Measurements from ENCODE around the gene PTTG1. TPM values are rescaled to one million over a fixed set of nuclear protein-coding genes. Genes with fewer than 3 reads are reported as not detected.

PTTG1 gene
- total and polyA plus RNA-seq, 9 donors, result 0.77 to 12.9 (median 3.6) TPM; not detected in 1

DNA sequence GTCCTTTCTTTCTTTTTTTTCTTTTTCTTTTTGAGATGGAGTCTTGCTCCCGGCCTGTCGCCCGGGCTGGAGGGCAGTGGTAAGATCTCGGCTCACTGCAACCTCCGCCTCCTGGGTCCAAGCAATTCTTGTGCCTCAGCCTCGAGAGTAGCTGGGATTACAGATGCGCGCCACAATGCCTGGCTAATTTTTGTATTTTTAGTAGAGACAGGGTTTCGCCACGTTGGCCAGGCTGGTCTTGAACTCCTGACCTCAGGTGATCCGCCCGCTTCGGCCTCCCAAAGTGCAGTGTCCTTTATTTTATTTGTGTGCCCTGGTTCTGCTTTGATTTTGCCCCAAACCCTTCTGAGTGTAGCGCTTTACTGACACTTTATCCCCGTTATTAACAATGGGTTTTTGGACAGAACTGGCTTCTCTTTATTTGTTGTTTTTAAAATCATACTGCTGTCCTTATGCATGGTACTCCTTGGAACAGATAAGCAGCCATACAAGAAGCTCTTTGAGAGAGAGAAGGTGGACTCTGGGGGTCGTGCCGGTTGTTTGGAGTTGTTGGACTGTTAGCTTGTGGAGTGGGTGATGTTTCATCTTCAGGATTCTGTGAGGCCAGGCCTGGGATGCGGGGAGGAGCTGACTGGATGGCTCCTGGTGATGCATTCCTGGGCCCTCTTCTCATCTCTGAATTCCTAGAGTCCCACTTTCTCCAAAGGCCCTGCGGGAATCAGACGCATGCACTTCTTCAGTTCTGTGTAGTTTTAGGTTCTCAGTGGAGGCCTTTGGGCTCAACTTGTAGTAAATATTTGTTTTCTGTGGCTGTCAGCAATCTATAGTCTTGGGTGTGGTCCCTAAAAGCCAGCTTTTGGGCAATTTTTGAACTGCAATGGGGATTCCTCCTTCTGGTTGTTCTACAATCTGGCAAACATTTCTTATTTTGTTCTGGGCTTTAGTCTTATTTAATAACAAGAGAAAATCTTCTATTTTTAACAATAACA lies 47.8 kb downstream of the PTTG1 start:
- 93 to 96% (median 95%) methylated on average over 20 of the region's 20 CpGs for WGBS, 3 donors
- H3K27me3 ChIP-seq, result no peaks in the 10 kb centered on the region
- intact Hi-C loops (cut with DNase I), result no loop called here
- no peaks in the 10 kb centered on the region for H3K36me3 ChIP-seq
- H3K9me3 ChIP-seq, result no peaks in the 10 kb centered on the region
- no peak for TF ChIP-seq EP300 (IDR thresholded peaks at IDR 0.05)
- TF ChIP-seq, protein P1, sequence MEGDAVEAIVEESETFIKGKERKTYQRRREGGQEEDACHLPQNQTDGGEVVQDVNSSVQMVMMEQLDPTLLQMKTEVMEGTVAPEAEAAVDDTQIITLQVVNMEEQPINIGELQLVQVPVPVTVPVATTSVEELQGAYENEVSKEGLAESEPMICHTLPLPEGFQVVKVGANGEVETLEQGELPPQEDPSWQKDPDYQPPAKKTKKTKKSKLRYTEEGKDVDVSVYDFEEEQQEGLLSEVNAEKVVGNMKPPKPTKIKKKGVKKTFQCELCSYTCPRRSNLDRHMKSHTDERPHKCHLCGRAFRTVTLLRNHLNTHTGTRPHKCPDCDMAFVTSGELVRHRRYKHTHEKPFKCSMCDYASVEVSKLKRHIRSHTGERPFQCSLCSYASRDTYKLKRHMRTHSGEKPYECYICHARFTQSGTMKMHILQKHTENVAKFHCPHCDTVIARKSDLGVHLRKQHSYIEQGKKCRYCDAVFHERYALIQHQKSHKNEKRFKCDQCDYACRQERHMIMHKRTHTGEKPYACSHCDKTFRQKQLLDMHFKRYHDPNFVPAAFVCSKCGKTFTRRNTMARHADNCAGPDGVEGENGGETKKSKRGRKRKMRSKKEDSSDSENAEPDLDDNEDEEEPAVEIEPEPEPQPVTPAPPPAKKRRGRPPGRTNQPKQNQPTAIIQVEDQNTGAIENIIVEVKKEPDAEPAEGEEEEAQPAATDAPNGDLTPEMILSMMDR (IDR thresholded peaks at IDR 0.05), result no peak
- TF ChIP-seq POLR2A (IDR thresholded peaks at IDR 0.05), result no peak
- peaks cover 6% of the 10 kb centered on the region for H3K4me1 ChIP-seq (ENCODE audit: insufficient read depth)
- no peak overlapping the region for H3K27ac ChIP-seq
- no peak overlapping the region for H3K4me3 ChIP-seq
- DNase-seq, result no peak

DNA sequence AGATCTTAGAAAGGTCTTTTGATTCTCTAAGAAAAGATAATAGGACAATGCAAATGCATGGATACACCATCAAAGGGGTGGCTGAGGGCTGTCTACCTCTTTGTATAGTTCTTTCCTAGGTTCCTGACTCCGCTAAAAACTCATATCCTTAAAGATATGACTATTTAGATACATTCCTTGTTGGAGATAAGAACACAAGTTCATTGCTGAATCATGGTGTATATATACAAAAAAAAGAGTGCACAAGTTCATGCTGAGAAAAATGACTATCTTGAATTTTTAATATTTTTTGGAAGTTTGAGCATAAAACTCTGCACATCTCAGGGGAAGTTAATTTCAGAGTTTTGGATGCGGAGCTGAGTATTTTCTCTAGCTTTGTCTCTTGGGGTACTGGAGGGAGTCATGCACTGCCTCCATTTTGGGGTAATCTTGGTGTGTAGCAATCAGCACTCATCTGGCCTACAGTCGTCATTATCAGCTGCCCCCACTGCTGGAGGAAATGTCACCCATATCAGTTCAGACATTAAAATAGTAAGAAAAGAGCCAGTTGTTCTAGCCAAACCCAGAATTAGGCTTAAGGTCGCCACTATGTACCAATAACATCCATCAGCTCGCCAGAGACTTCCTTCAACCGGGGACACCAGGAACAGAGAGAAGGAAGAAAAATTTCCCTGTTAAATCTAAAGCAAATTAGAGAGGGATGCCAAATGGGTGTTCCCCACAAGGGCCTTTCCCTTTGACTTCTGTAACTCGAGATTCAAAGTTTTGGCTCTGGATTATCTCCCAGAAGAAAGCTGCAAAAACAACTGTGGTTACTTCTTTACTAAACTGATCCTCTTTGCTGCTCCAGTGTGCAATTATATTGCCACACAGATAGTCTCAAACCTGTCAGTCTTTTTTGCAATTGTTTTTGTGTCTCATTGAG lies 49.0 kb downstream of the PTTG1 start:
- no peak for TF ChIP-seq POLR2A (IDR thresholded peaks at IDR 0.05)
- no peak for TF ChIP-seq EP300 (IDR thresholded peaks at IDR 0.05)
- TF ChIP-seq, protein P1 (IDR thresholded peaks at IDR 0.05), result no peak
- H3K27ac ChIP-seq, result no peak overlapping the region
- 13 to 22% (median 16%) methylated on average over 7 of the region's 7 CpGs for WGBS, 3 donors
- no peaks in the 10 kb centered on the region for H3K27me3 ChIP-seq
- H3K4me3 ChIP-seq, result no peak overlapping the region
- intact Hi-C loops (cut with DNase I), result no loop called here
- H3K36me3 ChIP-seq, result no peaks in the 10 kb centered on the region
- DNase-seq, result no peak
- peaks cover 6% of the 10 kb centered on the region for H3K4me1 ChIP-seq (ENCODE audit: insufficient read depth)
- no peaks in the 10 kb centered on the region for H3K9me3 ChIP-seq

GRCh38 chr5:160471761-160472160 lies 50.1 kb downstream of the PTTG1 start:
- 91 to 95% (median 94%) methylated on average over 2 of the region's 2 CpGs for WGBS, 3 donors
- DNase-seq, result no peak
- Histone ChIP-seq H3K36me3 (no peaks in the 10 kb centered on the region), H3K4me3 (no peak overlapping the region), H3K27me3 (no peaks in the 10 kb centered on the region), H3K27ac (no peak overlapping the region), H3K4me1 (ENCODE audit: insufficient read depth) (peaks cover 6% of the 10 kb centered on the region), H3K9me3 (no peaks in the 10 kb centered on the region)
- TF ChIP-seq, protein P1 (IDR thresholded peaks at IDR 0.05), result no peak
- TF ChIP-seq POLR2A (IDR thresholded peaks at IDR 0.05), result no peak
- TF ChIP-seq EP300 (IDR thresholded peaks at IDR 0.05), result no peak
- intact Hi-C loops (cut with DNase I), result no loop called here

DNA sequence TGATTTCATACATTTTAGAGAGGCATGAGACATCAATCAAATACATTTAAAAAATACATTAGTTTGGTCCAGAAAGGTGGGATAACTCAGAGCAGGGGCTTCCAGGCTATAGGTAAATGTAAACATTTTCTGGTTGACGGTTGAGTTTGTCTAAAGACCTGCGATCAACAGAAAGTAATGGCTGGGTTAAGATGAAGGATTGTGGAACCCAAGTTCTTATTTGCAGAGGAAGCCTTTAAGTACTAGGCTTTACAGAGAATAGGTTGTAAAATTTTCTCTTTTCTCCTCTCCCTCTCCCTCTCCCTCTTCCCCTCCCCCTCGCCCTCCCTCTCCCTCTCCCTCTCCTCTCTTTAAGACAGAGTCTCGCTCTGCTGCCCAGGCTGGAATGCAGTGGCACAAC lies 50.8 kb downstream of the PTTG1 start:
- Histone ChIP-seq H3K4me3 (no peak overlapping the region), H3K27ac (no peak overlapping the region), H3K36me3 (no peaks in the 10 kb centered on the region), H3K27me3 (no peaks in the 10 kb centered on the region), H3K9me3 (no peaks in the 10 kb centered on the region), H3K4me1 (ENCODE audit: insufficient read depth) (peaks cover 6% of the 10 kb centered on the region)
- TF ChIP-seq, protein P1 (IDR thresholded peaks at IDR 0.05), result no peak
- no peak for TF ChIP-seq EP300 (IDR thresholded peaks at IDR 0.05)
- TF ChIP-seq POLR2A (IDR thresholded peaks at IDR 0.05), result no peak
- DNase-seq, result no peak
- WGBS, 3 donors, result 88 to 96% (median 93%) methylated on average over 4 of the region's 4 CpGs
- intact Hi-C loops (cut with DNase I), result no loop called here
